ENCODE results near the gene KLHDC10.

GRCh38 chr7:130099331-130099730 lies 29.0 kb downstream of the KLHDC10 start:
- no peak for TF ChIP-seq ZNF549 (CRISPR knock-in tag; IDR thresholded peaks at IDR 0.05)
- TF ChIP-seq MZF1 (CRISPR knock-in tag; IDR thresholded peaks at IDR 0.05; ENCODE audit: borderline replicate concordance) = no peak
- TF ChIP-seq TAF1 (CRISPR knock-in tag; IDR thresholded peaks at IDR 0.05) = no peak
- no peak for TF ChIP-seq ZNF296 (CRISPR knock-in tag; conservative IDR thresholded peaks at IDR 0.05)
